Memory B cell (primary cell): ENCODE data around the gene PDE6D.
A peak's percentile ranks its signal among the peaks of the same experiment; 100 is the strongest.

ENCODE experiments used
- ATAC-seq: fragments of 150-1000 bp; cut with Tn5 transposase; 2 replicates; pipeline ENCODE4 v1.10.0; 2021; ENCODE audit warnings: low read depth, mild to moderate bottlenecking, moderate library complexity
- DNase-seq, 2 donors: peaks; one replicate each; pipeline ENCODE4 v3.0.0; 2022; ENCODE audit warnings: low spot score in 2 of 2
- H3K27ac Mint-ChIP-seq: one replicate; pipeline ENCODE4 v1.8.0; 2022; ENCODE audit warnings: mild to moderate bottlenecking, moderate library complexity, mixed read lengths
- H3K27me3 Mint-ChIP-seq: one replicate; pipeline ENCODE4 v1.8.0; 2022; ENCODE audit warnings: mixed read lengths
- H3K36me3 Mint-ChIP-seq: one replicate; pipeline ENCODE4 v1.8.0; 2022; ENCODE audit warnings: mild to moderate bottlenecking, mixed read lengths
- H3K4me1 Mint-ChIP-seq: one replicate; pipeline ENCODE4 v1.8.0; 2022; ENCODE audit warnings: mixed read lengths
- H3K4me3 Mint-ChIP-seq: one replicate; pipeline ENCODE4 v1.8.0; 2022; ENCODE audit warnings: mild to moderate bottlenecking, moderate library complexity, mixed read lengths
- H3K9me3 Mint-ChIP-seq: one replicate; pipeline ENCODE4 v1.8.0; 2022; ENCODE audit warnings: mixed read lengths

PDE6D gene

GRCh38 chr2:231780909-231781797 is at the start of gene PDE6D:
PDE6D (minus strand) TSS chr2:231781282; CDS start chr2:231781114, 168 bp downstream.
- peak; percentile 87 for ATAC-seq
- no peaks in the 10 kb centered on the region for H3K9me3 Mint-ChIP-seq
- H3K4me3 Mint-ChIP-seq, result peak within 1 kb of the TSS; percentile 92
- peak; percentile 95 to 97 for DNase-seq
- peaks cover 49% of the 10 kb centered on the region for H3K4me1 Mint-ChIP-seq
- no peaks in the 10 kb centered on the region for H3K27me3 Mint-ChIP-seq
- H3K27ac Mint-ChIP-seq, result peak within 1 kb of the TSS; percentile 96
- H3K36me3 Mint-ChIP-seq, result no peaks in the 10 kb centered on the region

- Mint-ChIP-seq H3K36me3 (no peaks in the 10 kb centered on the region), H3K4me3 (no peak overlapping the region), H3K9me3 (no peaks in the 10 kb centered on the region), H3K27ac (no peak overlapping the region), H3K27me3 (peaks cover 8% of the 10 kb centered on the region), H3K4me1 (no peaks in the 10 kb centered on the region)
- no peak for DNase-seq
- no peak for ATAC-seq
These were observed 40.8 kb upstream of the PDE6D start for GRCh38 chr2:231821908-231822307.

DNA sequence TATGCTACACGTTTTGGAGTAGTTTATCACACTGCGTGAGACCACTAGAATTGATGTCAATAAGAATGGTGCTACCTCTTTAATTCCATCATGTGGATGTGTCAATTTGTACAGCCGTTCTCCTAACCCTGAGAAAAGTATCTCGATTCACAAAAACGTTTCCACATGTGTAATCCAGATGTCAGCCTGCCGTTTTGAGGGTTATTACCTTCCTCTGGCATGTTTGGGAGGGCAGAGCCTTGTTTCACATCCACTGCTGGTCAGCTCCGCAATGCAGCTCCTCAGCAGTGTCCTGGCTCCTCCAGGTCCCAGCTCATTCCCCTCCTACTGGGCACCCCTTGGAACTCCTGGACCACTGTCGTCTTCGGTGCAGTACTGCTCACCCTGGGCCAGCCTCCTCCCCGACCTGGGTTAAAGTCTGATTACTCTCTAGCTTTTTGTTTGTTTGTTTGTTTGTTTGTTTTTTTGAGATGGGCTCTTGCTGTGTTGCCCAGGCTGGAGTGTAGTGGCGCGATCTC is 39.8 kb upstream of the PDE6D start:
- Mint-ChIP-seq H3K27ac (no peak overlapping the region), H3K36me3 (peaks cover 5% of the 10 kb centered on the region), H3K9me3 (no peaks in the 10 kb centered on the region), H3K27me3 (peaks cover 8% of the 10 kb centered on the region), H3K4me1 (no peaks in the 10 kb centered on the region), H3K4me3 (no peak overlapping the region)
- DNase-seq (no peak), ATAC-seq (no peak)

DNA sequence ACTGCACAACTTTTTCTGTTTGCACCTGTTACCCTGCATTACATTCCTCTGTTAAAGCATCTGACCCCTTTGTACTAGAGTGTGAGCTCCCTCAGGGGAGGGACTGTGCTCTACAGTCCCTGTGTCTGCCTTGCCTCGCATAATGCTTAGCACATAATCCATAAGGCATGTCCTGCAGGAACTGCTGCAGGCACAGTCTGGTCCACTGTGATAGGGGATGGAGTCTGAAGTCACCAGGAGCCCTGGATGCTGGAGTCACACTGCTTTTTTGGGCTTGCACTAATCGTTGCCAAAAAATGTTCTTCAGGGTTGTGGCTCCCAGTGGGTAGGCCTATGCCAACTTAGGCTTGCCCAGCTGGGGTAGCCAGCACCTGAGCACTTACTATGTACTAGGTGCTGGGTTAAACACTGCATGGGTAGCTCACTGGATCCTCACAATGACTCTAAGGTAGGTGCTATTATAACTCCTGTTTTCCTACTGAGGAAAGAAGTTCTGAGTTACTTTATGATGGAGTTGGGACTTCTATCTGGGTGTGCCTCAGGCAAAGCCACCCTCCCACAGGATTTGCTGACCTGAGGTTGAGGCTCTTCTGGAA is 38.5 kb upstream of the PDE6D start:
- peaks cover 8% of the 10 kb centered on the region for H3K27me3 Mint-ChIP-seq
- peaks cover 9% of the 10 kb centered on the region for H3K36me3 Mint-ChIP-seq
- H3K27ac Mint-ChIP-seq, result no peak overlapping the region
- DNase-seq (no peak), ATAC-seq (no peak)
- H3K4me1 Mint-ChIP-seq, result no peaks in the 10 kb centered on the region
- no peaks in the 10 kb centered on the region for H3K9me3 Mint-ChIP-seq
- no peak overlapping the region for H3K4me3 Mint-ChIP-seq

DNA sequence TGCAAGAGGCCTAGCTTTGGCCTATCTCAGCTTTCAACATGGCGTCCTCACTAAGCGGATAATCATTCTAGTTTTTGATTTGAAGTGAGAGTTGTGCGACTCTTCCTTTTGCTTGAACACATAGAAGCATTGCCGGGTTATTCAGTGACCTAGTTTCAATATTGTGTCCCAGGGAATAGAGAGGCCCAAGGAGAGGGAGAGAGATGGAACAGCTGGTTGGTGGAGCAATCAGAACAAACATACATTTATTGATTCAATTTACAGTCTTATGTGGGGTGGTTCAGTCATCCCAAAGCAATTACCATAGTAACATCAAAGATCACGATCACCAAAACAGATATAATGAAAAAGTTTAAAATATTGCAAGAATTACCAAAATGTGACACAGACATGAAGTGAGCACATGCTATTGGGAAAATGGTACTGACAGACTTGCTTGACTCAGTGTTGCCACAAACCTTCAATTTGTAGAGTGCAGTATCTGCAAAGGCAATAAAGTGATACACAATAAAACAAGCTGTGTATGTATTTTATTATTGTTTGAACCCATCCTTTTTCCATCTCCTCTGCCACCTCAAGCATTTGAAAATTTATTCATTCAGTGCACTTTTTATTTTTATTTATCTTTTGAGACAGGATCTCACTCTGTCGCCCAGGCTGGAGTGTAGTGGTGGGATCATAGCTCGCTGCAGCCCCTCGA is 35.4 kb upstream of the PDE6D start:
- peaks cover 4% of the 10 kb centered on the region for H3K27me3 Mint-ChIP-seq
- H3K9me3 Mint-ChIP-seq, result no peaks in the 10 kb centered on the region
- H3K4me3 Mint-ChIP-seq, result no peak overlapping the region
- DNase-seq (no peak), ATAC-seq (no peak)
- peaks cover 23% of the 10 kb centered on the region for H3K36me3 Mint-ChIP-seq
- no peaks in the 10 kb centered on the region for H3K4me1 Mint-ChIP-seq
- no peak overlapping the region for H3K27ac Mint-ChIP-seq

DNA sequence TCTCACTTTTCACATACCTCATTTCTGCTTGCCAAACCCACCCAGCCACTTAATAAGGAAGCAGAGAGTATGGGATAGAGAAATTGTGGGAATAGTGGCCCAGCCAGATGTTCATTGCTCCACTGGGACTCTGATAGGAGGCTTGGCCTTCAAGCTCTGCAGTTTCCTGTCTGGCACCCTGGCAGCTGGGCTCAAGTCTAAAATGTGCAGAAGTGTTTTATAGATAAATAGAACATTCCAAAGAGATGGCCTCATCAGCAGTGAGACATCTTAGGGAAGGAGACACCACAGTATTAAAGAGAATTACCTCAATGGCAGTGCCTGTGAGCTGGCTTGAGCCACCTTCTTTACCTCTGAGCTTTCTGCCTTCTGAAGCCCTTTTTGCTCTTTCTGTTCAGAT is 29.8 kb upstream of the PDE6D start:
- peaks cover 40% of the 10 kb centered on the region for H3K36me3 Mint-ChIP-seq
- H3K27ac Mint-ChIP-seq, result no peak overlapping the region
- no peak for DNase-seq
- no peaks in the 10 kb centered on the region for H3K27me3 Mint-ChIP-seq
- H3K9me3 Mint-ChIP-seq, result no peaks in the 10 kb centered on the region
- no peaks in the 10 kb centered on the region for H3K4me1 Mint-ChIP-seq
- H3K4me3 Mint-ChIP-seq, result no peak overlapping the region
- no peak for ATAC-seq

DNA sequence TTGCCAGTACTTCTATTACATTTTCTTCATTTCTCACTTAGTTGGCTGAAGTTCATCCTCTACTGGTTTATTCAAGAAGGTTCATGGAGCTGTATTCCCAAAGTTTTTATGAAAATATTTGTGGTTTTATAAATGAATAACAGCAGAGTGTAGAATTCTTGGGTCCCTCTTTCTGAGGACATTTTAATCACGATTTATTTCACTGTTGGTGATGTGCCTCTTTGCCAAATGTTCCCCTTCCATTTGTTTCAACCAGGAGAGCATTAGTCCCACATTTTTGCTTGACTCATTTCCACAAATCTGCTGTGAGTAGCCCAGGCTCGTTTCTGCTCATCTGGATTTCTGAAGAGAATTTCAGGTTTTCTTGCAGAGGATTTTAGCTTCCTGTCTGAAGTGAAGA is 25.9 kb upstream of the PDE6D start:
- no peak for DNase-seq
- Mint-ChIP-seq H3K36me3 (peaks cover 34% of the 10 kb centered on the region), H3K9me3 (no peaks in the 10 kb centered on the region), H3K27ac (no peak overlapping the region), H3K4me3 (no peak overlapping the region), H3K4me1 (peaks cover 4% of the 10 kb centered on the region), H3K27me3 (no peaks in the 10 kb centered on the region)
- no peak for ATAC-seq

GRCh38 chr2:231803501-231804138 is 22.5 kb upstream of the PDE6D start:
- Mint-ChIP-seq H3K4me3 (no peak overlapping the region), H3K4me1 (peaks cover 4% of the 10 kb centered on the region), H3K27me3 (no peaks in the 10 kb centered on the region), H3K36me3 (peaks cover 32% of the 10 kb centered on the region), H3K27ac (no peak overlapping the region), H3K9me3 (no peaks in the 10 kb centered on the region)
- ATAC-seq (no peak), DNase-seq (no peak)

DNA sequence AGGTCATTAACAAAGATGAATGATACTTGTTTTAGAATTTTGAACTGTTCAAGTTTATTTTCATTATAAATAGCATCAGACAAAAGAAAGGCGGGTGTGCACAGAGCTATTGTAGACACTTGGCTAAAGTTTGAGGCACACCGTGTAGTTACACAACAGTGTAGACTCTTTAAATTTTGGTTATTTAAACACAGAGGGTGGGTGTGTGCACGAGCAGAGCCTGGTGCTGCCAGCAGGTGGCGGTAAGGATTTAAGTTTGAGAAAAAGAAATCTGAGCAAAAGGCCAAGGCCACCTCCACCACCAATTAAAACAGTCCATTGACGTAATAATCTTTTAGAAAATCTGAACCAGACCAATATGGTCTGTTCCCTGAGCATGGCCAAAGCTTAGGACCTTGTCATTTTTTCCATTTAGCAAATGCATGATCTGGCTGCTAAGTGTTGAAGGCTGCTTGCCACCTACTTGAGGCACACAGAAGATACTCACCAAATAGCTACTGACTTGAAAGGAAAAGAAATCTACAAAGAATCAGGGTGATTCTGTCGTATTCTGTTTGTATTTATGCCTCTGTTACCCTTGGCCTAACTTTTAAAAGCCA is 19.5 kb upstream of the PDE6D start:
- Mint-ChIP-seq H3K9me3 (no peaks in the 10 kb centered on the region), H3K27ac (no peak overlapping the region), H3K27me3 (no peaks in the 10 kb centered on the region), H3K4me3 (no peak overlapping the region), H3K36me3 (peaks cover 42% of the 10 kb centered on the region), H3K4me1 (peaks cover 7% of the 10 kb centered on the region)
- DNase-seq (no peak), ATAC-seq (no peak)

DNA sequence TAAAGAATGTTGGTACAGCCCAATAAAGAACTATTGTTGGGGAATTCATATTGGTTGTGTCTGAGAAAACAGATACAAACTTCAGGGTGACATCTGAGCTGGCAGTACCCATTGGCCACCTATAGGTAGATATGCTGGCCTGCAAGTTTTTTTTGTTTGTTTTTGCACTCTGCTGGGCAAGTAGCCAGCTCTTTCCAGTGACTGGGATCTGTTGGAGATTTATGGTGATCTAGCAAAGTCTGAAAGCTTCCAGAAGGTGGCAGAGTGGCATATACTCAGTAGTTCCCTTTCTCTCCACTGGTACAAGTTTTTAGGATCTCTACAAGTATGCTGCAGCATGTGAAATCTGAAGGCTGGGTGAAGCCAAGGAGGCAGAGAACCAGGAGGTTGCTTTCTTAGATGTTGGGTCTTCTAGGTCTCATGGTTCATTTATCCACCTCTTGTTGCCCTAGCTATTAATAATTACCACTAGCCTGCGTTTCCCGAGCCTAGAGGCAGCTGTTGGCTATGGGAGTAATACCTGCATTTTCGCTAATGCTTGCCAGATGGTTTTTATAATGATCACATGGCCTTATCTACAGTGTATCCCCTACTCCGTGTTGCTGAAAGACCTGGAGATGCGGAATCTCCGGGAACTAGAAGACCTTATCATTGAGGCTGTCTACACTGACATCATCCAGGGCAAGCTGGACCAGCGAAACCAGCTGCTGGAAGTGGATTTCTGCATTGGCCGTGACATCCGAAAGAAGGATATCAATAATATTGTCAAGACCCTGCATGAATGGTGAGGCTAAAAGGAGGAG is 14.6 kb upstream of the PDE6D start:
- Mint-ChIP-seq H3K9me3 (no peaks in the 10 kb centered on the region), H3K36me3 (peaks cover 52% of the 10 kb centered on the region), H3K27me3 (no peaks in the 10 kb centered on the region), H3K27ac (no peak overlapping the region), H3K4me1 (peaks cover 6% of the 10 kb centered on the region), H3K4me3 (no peak overlapping the region)
- no peak for ATAC-seq
- DNase-seq, result no peak

GRCh38 chr2:231794383-231794782 is 13.3 kb upstream of the PDE6D start:
- ATAC-seq, result no peak

GRCh38 chr2:231791107-231791506 is 10.0 kb upstream of the PDE6D start:
- Mint-ChIP-seq H3K4me1 (peaks cover 18% of the 10 kb centered on the region), H3K27me3 (no peaks in the 10 kb centered on the region), H3K9me3 (no peaks in the 10 kb centered on the region), H3K36me3 (peaks cover 30% of the 10 kb centered on the region), H3K4me3 (no peak overlapping the region), H3K27ac (no peak overlapping the region)
- no peak for ATAC-seq
- no peak for DNase-seq

More at GRCh38 chr2:231794383-231794782, 13.3 kb upstream of the PDE6D start:
- H3K4me3 Mint-ChIP-seq, result no peak overlapping the region
- peaks cover 6% of the 10 kb centered on the region for H3K4me1 Mint-ChIP-seq
- H3K9me3 Mint-ChIP-seq, result no peaks in the 10 kb centered on the region
- H3K27me3 Mint-ChIP-seq, result no peaks in the 10 kb centered on the region
- H3K36me3 Mint-ChIP-seq, result peaks cover 47% of the 10 kb centered on the region
- no peak for DNase-seq
- no peak overlapping the region for H3K27ac Mint-ChIP-seq

DNA sequence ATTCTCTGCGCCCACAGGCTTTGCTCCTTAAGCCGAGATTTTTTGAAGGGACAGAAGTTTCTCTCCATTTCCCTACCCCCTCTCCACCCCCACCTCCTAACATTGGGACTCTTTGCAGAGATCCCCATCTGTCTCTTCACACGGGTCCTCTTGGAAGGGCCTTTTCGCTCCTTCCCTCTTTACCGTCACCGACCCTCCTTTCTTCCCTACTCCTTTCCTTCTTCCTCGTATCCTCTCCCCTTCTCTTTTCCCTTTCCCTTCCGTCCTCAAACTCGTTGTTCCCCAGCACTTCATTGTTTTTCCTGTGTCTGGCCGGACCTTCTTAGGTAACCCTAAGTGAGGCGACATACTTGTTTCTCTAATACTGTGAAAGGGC is 5.8 kb upstream of the PDE6D start:
- H3K27me3 Mint-ChIP-seq, result no peaks in the 10 kb centered on the region
- peak overlapping the region; percentile 90 for H3K27ac Mint-ChIP-seq
- no peak for ATAC-seq
- peaks cover 49% of the 10 kb centered on the region for H3K4me1 Mint-ChIP-seq
- H3K9me3 Mint-ChIP-seq, result no peaks in the 10 kb centered on the region
- DNase-seq, result no peak
- H3K36me3 Mint-ChIP-seq, result peaks cover 12% of the 10 kb centered on the region
- peak overlapping the region; percentile 98 for H3K4me3 Mint-ChIP-seq
